Stimulated activated CD4-positive, alpha-beta T cell treated with anti-CD3 and anti-CD28 coated beads, Interleukin-1b, Interleukin-23, amount 100 ng/mL, for 4 hours (primary cell): ENCODE measurements around the gene OBP2B.
"Not testable (repeated sequence)": the region's sequence is repeated elsewhere in the genome, so short reads cannot be mapped to it uniquely, and the experiment has no call there.

Source experiments
- DNase-seq, 2 donors: peaks; one replicate each; pipeline ENCODE4 v3.0.0-alpha.2; 2020; ENCODE audit warnings: low read depth in 2 of 2

Gene OBP2B

DNA sequence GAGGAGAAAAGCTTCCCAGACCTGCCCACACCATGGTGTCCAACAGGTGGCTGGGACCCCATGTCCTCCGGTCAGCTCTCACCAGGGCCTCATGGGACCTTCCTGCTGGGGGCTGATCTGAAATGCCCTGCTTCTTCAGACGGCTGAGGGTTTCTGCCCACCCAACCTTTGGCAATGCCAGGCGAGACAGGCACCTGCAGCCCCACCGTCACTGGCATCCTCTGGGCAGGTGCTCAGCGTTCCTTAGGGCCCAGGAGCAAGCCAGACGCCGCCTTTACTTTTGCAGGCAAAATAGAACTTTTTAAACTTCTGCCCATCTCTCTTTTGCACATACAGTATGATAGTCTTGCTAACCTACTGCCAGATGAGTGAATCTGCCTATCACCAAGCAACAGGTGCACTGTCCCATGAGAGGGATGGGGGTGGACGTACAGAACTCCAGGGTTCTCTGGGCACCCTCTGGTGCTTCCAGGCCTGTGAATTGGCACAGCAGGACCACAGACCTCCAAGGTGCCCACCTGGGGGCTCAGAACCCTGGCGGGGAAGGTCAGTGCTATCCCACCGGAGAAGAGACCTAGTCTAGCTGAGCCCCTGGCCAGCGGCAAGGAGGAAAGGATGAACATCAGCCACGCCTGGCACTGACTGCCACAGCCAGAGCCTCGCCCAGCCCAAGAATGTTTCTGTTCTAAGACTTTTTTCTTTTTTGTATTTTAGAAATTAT lies 7.5 kb downstream of the OBP2B start:
- DNase-seq, result no peak

DNA sequence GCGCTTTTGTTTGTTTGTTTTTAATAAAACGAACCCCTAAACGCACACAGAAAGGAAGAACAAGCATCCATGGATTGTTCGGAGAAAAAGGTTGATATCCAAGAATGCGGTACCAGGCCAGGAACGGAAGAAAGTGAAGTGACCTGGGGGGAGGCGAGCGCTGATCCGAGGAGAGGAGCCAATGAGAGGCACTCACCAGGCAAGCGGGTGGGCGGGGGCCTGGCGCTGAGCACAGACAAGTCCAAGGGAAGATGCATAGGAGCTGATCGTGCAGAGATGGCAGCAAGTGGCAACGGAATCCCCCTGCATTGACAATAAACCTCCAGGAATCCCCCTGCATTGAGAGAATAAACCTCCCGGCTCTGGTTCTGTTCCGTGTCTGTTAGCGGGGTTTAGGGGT lies 8.4 kb downstream of the OBP2B start:
- no peak for DNase-seq

DNA sequence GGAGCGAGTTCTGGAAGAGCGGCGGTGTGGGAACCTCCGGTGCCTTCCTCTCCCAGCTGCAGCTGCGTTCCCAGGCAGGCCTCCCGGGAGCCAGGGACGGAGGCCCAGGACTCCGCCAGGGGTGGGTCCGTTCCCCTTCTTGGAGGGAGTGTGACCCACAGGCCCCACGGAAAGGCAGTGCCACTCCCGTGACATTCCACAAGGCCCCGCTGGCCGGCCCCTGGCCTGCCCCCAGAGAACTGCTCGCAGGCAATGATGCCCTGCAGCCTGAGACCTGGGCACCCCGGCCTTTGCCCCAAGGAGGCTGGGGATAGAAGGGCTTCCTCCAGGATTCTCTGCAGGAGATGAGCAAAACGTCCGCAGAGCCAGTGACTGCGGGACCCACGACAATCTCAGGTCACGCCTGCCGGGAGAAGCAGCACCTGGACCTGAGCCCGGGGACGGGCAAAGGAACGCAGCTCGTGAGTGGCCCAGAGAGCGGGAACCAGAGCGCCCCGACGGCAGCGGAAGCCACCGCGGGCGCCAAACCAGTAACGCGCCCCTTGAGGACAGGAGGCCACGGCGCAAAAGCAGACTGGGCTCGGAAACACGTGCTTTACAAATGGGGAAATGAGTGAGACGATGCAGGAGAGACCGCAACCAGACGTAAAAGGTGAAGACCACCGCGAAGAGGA lies 9.3 kb downstream of the OBP2B start:
- peak; percentile 25 to 29 for DNase-seq

DNA sequence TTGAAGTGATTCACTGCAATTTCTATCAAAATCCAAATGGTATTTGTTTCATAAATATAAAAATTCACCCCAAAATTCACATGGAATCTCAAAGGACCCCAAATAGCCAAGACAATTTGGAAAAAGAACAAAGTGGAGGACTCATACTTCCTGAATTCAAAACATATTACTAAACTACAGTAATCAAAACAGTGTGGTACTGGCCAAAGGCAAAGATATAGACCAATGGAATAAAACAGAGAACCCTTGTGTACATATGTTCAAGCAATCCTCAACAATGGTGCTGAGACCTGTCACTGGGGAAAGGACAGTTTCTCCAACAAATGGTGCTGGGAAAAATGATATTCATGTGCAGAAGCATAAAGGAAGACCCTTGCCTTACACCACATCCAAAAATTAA lies 14.0 kb downstream of the OBP2B start:
- no peak for DNase-seq

DNA sequence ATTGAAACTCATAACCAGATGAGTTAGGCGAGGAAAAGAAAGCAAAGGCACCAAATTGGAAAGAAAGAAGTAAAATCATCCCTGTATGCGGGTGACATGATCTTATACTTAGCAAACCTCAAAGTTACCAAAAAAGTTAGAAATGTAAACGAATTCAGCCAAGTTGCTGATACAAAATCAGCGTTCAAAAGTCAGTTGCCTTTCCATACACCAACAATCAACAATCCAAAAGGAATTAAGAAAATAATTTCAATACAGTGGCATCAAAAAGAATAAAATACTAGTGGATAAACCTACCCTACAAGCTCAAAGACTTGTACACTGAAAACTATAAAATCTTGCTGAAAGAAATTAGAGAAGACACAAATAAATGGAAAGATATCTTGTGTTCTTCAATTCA lies 14.5 kb downstream of the OBP2B start:
- no peak for DNase-seq

DNA sequence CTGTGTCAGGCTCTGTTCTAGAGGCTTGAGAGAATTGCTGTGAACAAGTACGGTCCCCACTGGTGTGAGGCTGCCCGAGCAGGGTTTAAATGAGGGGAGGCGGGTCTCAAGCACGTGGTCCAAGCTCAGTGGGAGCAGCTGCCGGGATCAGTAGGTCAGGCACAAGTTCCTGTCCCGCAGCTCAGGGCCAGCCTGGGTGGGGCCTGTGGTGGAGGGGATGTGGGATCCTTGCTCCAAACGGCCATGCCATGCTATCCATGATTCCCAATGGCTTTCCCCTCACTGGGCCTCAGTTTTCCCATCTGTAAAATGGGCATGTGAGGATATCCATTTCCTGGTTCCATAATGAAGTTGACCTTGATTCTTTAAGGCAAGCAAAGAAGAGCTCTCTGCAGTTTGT lies 17.1 kb downstream of the OBP2B start:
- DNase-seq, result no peak

DNA sequence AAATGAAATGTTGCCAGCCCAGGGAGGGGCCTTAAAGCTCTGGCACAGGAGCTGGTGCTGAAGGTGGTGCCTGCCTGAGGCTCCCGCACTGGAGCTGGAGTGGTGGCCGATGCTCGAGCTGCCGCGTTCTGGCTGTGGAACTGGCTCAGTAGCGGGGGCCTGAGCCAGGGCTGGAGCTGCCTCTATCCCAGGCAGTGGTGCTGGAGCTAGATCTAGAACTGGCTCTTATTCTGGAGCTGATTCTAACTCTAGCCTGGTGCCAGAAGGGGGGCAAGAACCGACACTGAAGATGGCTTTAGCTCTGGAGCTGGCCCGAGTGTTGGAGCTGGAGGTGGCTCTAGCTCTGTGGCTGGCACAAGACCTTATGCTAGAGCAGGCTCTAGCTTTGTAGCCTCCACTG lies 19.2 kb downstream of the OBP2B start:
- DNase-seq, result no peak

DNA sequence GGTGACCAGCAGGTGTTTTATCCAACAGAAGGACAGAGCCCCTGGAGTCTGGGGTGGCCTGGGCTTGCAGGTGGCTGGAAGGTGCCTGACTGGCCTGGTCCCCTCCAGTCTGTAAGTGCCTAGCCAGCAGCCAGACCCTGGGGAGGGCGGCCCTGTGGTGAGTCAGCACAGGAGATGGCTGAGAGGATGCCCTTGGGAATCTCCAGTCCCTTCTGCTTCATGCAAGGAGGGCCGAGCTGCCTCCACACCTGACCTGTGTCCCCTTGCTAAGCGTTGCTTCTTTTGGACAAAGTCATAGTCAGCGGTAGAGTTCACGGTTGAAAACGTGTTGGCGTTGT lies 20.2 kb downstream of the OBP2B start:
- DNase-seq, result no peak

DNA sequence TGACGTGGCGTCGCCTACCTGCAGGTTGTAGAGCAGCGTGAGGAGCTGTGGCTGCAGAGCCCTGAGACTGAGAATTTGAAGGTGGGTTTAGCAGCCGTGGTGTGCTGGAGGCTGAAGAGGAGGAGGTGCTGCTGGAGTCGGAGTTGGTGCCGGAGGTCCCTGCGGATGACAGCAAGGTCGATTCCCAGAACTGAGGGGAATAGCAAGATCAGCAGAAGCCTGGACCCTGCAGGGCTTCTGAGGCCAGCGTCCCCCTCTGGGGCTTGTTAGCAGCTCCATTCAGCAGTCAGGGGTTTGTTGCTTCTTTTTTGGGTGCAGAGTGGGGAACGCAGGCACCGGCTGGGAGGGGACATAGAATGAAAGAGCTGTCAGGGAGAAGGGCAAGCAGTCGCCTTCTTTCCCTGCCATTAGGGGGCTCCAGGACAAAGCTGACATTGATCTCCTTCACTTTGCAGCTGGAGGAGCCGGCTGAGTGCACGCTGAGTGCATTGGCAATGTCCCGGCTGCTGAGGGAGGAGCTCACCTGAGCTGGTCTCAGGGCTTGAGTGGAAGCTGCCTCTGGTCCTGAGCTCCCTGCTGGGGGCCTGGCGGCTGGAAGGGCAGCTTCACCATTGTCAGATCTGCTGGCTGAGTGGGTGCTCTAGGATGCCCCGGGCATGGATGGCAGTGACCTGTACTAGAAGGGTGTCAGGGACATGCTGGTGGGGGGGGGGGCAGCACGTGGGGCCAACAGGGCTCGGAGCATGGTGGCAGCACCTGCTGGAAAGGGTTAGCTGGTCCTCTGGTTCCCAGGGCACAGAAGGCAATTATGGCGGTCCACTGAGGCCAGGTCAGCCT lies 20.8 kb downstream of the OBP2B start:
- DNase-seq, result no peak

DNA sequence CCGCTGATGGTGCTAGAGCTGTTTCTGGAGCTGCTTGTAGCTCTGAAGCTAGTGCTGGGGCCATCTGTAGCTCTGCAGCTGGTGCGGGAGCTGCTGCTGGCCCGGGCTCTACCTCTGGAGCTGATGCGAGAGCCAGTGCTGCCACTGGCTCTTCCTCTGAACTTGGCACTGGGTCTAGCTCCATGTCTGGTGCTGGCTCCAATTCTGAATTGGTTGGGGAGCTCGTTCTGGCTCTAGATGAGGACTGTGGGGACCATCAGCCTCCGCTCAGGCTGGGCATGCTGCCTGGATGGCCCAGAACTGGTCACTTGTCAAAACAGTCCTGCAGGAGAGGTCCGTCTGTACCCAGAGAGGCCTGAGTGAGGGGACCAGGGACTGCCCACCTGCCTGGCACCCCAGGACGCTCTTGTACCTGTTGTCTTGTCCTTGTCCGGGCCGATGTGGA lies 21.5 kb downstream of the OBP2B start:
- no peak for DNase-seq

DNA sequence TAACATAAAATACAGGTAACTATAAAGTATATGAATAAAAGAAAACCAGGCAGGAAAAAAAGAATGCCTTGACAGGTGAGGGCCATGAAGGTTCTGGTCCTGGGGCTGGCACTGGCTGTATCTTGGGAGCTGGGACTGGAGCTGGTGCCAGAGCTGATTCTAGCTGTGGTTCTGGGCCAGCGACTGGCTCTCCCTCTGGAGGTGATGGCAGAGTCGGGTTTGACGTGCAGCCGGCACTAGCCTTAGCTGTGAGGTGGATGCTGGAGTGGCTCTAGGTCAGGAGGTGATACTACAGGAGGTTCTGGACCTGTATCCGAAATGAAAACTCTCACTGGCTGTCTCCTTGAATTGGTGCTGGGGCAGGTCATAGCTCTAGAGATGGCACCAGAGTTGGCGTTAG lies 22.3 kb downstream of the OBP2B start:
- DNase-seq, result no peak

DNA sequence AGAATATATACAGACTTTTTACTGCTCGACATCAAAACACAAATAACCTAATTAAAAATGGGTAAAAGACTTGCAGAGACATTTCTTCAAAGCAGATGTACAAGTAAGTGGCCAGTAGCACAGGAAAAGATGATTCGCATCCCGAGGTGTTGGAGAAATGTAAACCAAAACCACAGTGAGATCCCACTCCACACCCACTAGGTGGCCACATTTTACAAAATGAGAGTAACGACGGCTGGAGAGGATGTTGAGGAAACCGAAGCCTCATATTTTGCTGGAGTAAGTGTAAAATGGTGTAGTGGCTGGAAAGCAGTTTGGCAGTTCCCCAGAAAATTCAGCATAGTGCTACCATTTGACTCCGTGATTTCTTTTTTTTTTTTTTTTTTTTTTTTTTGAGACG lies 24.1 kb downstream of the OBP2B start:
- DNase-seq, result no peak

DNA sequence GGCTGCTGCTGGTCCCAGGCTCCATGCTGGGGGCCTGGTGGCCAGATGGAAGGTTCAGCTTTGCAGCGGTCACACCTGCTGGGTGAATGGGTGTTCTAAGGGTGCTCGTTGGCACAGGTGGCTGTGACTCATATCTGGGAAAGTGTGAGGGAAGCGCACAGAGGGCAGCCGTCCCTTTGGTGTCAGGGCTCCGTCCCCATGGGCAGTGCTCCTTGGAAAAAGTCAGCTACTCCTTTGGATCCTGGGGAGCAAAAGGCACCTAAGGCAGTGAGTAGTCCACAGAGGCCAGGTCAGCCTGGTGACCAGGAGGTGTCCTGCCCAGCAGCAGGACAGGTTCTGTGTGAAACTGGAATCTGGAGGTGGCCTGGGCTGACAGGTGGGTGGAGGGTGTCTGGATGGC lies 26.9 kb downstream of the OBP2B start:
- DNase-seq, result no peak

DNA sequence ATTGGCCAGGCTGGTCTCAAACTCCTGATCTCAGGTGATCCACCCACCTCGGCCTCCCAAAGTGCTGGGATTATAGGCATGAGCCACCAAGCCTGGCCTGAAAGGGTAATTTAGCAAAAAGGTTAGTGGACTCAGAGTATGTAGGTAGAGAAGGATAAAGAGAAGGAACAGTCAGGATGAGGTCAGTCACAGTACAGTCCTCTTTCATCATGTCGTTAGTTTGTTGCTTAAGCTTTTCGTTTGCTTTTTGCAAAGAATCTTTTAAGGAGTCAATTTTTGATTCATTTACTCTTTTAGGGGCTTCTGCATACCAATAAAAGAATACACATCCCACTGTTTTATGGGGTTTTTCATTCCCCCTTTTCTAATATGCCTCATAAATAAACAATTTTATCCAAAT lies 27.5 kb downstream of the OBP2B start:
- no peak for DNase-seq

DNA sequence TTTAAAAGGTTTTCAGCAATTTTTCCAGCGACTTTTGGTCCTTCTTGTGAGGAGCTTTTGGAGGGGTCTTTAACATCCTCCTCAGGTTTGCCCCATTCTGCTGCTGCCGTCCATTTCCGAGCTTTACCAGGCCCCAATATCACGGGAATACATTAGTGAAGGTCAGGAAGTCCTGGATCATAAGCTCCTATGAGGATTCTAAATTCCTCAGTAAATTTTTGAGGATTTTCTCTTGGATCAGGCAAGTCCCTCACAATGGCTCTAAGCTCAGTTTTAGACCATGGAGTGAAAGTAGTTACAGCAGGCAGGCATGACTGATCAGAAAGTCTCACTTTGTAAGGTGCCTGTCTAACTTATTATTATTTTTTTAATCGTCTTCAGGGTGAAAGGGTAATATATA lies 28.1 kb downstream of the OBP2B start:
- DNase-seq, result no peak

DNA sequence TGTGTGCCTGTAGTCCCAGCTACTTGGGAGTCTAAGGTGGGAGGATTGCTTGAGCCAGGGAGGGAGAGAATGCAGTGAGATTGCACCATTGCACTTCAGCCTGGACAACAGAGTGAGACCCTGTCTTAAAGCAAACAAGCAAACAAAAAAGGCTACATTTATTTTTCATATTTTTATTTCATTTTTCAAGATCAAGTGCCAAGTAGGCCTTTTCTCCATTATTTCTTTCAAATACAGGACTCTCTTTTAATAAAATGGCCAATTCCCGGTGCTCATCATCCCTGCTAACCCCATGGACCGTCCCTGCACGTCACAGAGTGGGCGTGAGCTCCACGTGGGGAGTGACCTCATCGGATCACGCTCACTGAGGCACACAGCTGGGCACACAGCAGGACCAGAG lies 36.0 kb downstream of the OBP2B start:
- DNase-seq, result no peak

DNA sequence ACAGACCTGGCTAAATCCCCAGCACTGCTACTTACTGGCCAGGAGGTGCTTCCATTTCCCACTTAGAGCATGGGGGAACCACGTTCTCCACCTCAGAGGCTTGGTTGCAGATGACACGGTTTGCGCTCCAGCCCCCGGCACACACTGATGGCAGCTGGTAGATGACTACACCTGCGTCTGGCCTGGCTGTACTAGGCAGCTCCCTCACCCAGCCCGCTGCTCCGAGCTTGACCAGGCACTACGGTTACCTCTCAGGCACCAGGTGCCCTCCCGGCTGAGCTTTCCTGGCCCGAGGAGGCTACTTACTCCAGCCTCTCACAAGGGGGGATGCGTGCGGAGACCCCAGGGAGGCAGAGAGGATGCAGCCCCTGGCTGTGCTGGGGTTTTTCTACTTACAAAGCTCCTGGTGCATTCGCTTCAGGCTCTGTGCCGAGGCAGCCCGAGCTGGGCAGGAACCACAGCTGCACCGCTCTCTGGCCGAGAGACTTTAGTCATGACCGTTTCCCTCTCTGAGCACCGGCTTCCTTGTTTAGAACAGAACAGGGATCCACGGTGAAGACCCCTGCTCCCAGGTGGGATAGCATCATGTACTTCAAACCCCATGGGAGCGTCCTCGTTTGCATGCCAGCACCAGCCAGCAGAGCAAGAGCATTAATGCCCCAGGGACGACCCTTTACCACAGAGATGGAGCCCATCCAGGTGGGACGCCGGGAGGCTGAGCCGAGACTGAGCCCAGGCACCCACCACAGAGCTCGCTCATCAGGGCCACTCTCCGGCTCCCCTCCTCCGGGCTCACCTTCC lies 37.7 kb downstream of the OBP2B start:
- no peak for DNase-seq

DNA sequence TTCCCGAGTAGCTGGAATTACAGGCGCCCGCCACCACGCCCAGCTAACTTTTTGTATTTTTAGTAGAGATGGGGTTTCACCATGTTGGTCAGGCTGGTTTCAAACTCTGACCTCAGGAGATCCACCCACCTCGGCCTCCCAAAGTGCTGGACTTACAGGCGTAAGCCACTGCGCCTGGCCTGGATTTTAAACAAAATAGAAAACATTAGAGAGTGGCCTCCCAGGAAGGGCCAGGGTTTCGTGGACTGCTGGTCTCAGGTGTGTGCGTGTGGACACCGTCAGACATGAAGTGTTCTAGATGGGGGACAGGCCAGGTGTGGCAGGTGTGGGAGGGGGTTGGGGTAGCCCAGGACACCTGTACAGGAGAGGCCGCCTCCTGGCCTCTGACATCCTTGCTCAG lies 38.3 kb downstream of the OBP2B start:
- DNase-seq, result no peak

DNA sequence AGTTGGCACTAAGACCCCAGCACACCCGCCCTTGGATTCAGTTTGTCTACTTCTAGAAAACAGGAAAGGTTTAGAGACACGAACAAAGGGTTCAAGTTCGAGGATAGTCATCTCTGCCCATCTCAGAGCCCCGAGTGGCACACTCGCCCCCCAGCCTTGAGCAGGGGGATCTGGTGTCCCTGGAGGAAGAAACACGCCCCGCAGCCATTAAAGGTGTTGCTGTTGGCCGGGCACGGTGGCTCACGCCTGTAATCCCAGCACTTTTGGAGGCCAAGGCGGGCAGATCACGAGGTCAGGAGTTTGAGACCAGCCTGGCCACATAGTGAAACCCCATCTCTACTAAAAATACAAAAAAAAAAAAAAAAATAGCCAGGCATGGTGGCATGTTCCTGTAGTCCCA lies 39.4 kb downstream of the OBP2B start:
- not testable (repeated sequence) for DNase-seq

DNA sequence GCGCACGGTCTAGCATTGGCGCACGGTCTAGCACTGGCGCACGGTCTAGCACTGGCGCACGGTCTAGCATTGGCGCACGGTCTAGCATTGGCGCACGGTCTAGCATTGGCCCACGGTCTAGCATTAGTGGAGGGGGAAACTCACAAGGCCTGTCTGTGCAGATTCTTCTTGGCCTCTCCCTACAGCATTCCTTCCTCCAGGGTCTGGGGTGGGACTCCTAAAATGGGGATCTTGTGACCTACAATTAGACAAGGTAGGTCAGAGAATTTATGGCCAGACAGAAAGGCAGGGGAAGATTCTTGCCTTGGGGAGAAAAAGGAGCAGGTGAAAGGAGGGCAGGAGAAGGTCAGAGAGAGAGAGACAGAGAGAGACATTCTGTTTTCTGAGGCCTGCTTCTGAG lies 39.9 kb downstream of the OBP2B start:
- no peak for DNase-seq

DNA sequence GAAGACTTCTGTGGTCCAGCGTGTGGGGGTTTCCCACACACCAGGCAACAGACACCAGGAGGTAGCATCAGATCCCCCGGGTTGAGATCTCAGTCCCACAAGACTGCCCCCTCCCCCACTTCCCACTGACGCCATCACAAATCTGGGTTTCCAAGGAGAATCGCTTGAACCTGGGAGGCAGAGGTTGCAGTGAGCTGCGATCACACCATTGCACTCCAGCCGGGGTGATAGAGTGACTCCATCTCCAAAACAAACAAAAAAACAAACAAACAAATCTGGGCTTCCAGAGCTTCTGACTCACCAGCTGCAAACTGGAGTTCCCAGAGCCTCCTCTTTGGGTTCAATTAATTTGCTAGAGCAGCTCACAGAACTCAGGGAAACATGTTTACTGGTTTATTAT lies 40.6 kb downstream of the OBP2B start:
- DNase-seq, result no peak

DNA sequence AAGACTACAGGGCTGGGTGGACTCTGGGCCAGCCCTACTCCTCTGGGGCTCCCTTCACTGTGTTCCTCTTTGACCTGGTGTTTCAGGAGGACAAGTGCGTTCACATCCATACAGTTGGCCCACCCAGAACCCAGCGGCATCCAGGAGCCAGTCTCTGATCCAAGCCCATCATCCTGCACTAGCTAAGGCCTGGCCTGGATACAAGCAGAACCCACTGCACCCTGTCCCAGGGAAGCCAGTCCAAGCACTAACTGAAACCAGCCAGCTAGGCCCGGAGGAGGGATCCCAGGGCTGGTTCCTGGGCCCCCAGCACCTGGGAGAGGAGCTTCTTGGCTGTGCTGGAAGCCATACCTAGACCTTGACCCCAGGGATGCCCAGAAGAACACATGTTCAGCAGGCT lies 41.3 kb downstream of the OBP2B start:
- DNase-seq, result no peak
